Fibroblast of lung (primary cell): Measurements from ENCODE around the gene CTNNBIP1. TPM values are rescaled to one million over a fixed set of nuclear protein-coding genes. Genes with fewer than 3 reads are reported as not detected.

Experiments used
- DNase-seq, 2 donors: peaks; one replicate each; pipeline versions ENCODE4 v3.0.0 to v3.0.0-alpha.2; 2010; ENCODE audit warnings: low read depth in 2 of 2
- H2AFZ ChIP-seq: 2 replicates; pipeline ENCODE4 v1.5.1; 2012; ENCODE audit warnings: low read length, control low read depth, inconsistent platforms
- H3K27ac ChIP-seq: 2 replicates; pipeline ENCODE4 v1.5.1; 2011; ENCODE audit warnings: low read length, control low read depth; ENCODE audit not compliant: insufficient read depth
- H3K27me3 ChIP-seq: 2 replicates; pipeline ENCODE4 v1.5.1; 2011; ENCODE audit warnings: mild to moderate bottlenecking, low read length; ENCODE audit not compliant: control insufficient read depth, insufficient read depth
- H3K36me3 ChIP-seq: 2 replicates; pipeline ENCODE4 v1.5.1; 2011; ENCODE audit warnings: low read length; ENCODE audit not compliant: control insufficient read depth, insufficient read depth
- H3K4me1 ChIP-seq: 2 replicates; pipeline ENCODE4 v1.5.1; 2011; ENCODE audit warnings: low read length; ENCODE audit not compliant: control insufficient read depth, insufficient read depth; ENCODE audit errors: extremely low read depth
- H3K4me2 ChIP-seq: 2 replicates; pipeline ENCODE4 v1.5.1; 2011; ENCODE audit warnings: low read length, control low read depth; ENCODE audit not compliant: insufficient read depth; ENCODE audit errors: extremely low read depth
- H3K4me3 ChIP-seq, 4 experiments: fragments of 200-600 bp in 1 of 4; sonication (generic) in 1 of 4; replicated peaks in 1 of 4; 2 replicates each; pipeline ENCODE4 v1.5.1; 2011 to 2016; ENCODE audit warnings: low read length in 4 of 4, low read depth in 3 of 4, mild to moderate bottlenecking in 3 of 4, control low read depth in 2 of 4, inconsistent platforms in 1 of 4, mixed read lengths in 1 of 4; ENCODE audit not compliant: insufficient read depth in 1 of 4; ENCODE audit errors: control extremely low read depth in 1 of 4
- H3K79me2 ChIP-seq: 2 replicates; pipeline ENCODE4 v1.5.1; 2012; ENCODE audit warnings: mild to moderate bottlenecking, low read length, inconsistent platforms; ENCODE audit not compliant: control insufficient read depth, insufficient read depth
- H3K9ac ChIP-seq: 2 replicates; pipeline ENCODE4 v1.5.1; 2011; ENCODE audit warnings: mild to moderate bottlenecking, low read length, control low read depth; ENCODE audit not compliant: insufficient read depth
- H3K9me3 ChIP-seq: 2 replicates; pipeline ENCODE4 v1.5.1; 2012; ENCODE audit warnings: low read depth, low read length; ENCODE audit not compliant: control insufficient read depth, insufficient read depth
- H4K20me1 ChIP-seq: 2 replicates; pipeline ENCODE4 v1.5.1; 2011; ENCODE audit warnings: low read length; ENCODE audit not compliant: control insufficient read depth, insufficient read depth; ENCODE audit errors: extremely low read depth
- CTCF ChIP-seq, 2 donors: IDR thresholded peaks in 1 of 2; conservative IDR thresholded peaks in 1 of 2; 1 replicate in 1 of 2; 2 replicates in 1 of 2; pipeline ENCODE4 v1.5.1; 2011 to 2012; ENCODE audit warnings: low read length in 2 of 2, control low read depth in 1 of 2, inconsistent platforms in 1 of 2, low read depth in 1 of 2, mild to moderate bottlenecking in 1 of 2
- EZH2 ChIP-seq: IDR thresholded peaks from 2 replicates; pipeline ENCODE4 v1.5.1; 2012; ENCODE audit warnings: low read length, control low read depth, mild to moderate bottlenecking; ENCODE audit errors: missing control alignments
- polyA plus RNA-seq, 2 donors: library from polyadenylated mRNA; depleted of rRNA in 1 of 2; stranded (reverse) in 1 of 2; unstranded in 1 of 2; fragments of >200 nt; gene quantifications; 2 replicates each; pipeline ENCODE4 v1.2.1, GENCODE V29; 2011 to 2012; ENCODE audit warnings: missing spikeins in 1 of 2
- total RNA-seq: library from RNA; depleted of rRNA; stranded (reverse); fragments of >200 nt; gene quantifications from 2 replicates; pipeline ENCODE4 v1.2.1, GENCODE V29; 2014

CTNNBIP1 gene
- total and polyA plus RNA-seq, 2 donors (not counting 1 experiment from before 2014, with no cell fraction given), result 16.5 to 19.0 TPM

- Histone ChIP-seq H3K9me3 (no peaks in the 10 kb centered on the region), H4K20me1 (no peaks in the 10 kb centered on the region), H3K4me3 (no peak overlapping the region), H3K27ac (no peak overlapping the region), H3K4me1 (peaks cover 2% of the 10 kb centered on the region), H3K4me2 (no peak overlapping the region), H3K9ac (no peak overlapping the region), H2AFZ (no peak overlapping the region), H3K36me3 (peaks cover 2% of the 10 kb centered on the region), H3K79me2 (no peaks in the 10 kb centered on the region), H3K27me3 (no peaks in the 10 kb centered on the region)
- TF ChIP-seq CTCF (conservative IDR thresholded peaks at IDR 0.05 in 1 of 2, IDR thresholded peaks at IDR 0.05 in 1 of 2; ENCODE audit: low read depth in 1 of 2, low read length in 2 of 2) (no peak), EZH2 (no peak)
- DNase-seq, result no peak
These were observed 39.5 kb downstream of the CTNNBIP1 start for GRCh38 chr1:9870572-9870971.

GRCh38 chr1:9869831-9870251 lies 40.2 kb downstream of the CTNNBIP1 start:
- TF ChIP-seq CTCF (conservative IDR thresholded peaks at IDR 0.05 in 1 of 2, IDR thresholded peaks at IDR 0.05 in 1 of 2; ENCODE audit: low read depth in 1 of 2, low read length in 2 of 2) (no peak), EZH2 (no peak)
- Histone ChIP-seq H2AFZ (no peak overlapping the region), H3K9ac (no peak overlapping the region), H3K27me3 (no peaks in the 10 kb centered on the region), H3K79me2 (no peaks in the 10 kb centered on the region), H3K9me3 (no peaks in the 10 kb centered on the region), H3K4me3 (no peak overlapping the region), H3K36me3 (peaks cover 2% of the 10 kb centered on the region), H3K27ac (no peak overlapping the region), H3K4me1 (no peaks in the 10 kb centered on the region), H4K20me1 (no peaks in the 10 kb centered on the region), H3K4me2 (no peak overlapping the region)
- no peak for DNase-seq

- H3K9me3 ChIP-seq, result no peaks in the 10 kb centered on the region
- H2AFZ ChIP-seq, result no peak overlapping the region
- no peak for DNase-seq
- no peaks in the 10 kb centered on the region for H3K27me3 ChIP-seq
- peaks cover 2% of the 10 kb centered on the region for H3K36me3 ChIP-seq
- TF ChIP-seq EZH2 (no peak), CTCF (conservative IDR thresholded peaks at IDR 0.05 in 1 of 2, IDR thresholded peaks at IDR 0.05 in 1 of 2; ENCODE audit: low read depth in 1 of 2, low read length in 2 of 2) (no peak)
- no peaks in the 10 kb centered on the region for H4K20me1 ChIP-seq
- H3K4me2 ChIP-seq, result no peak overlapping the region
- no peaks in the 10 kb centered on the region for H3K79me2 ChIP-seq
- no peak overlapping the region for H3K9ac ChIP-seq
- no peaks in the 10 kb centered on the region for H3K4me1 ChIP-seq
- H3K27ac ChIP-seq, result no peak overlapping the region
- H3K4me3 ChIP-seq, result no peak overlapping the region
These were observed 41.9 kb downstream of the CTNNBIP1 start for GRCh38 chr1:9868244-9868590.
